Smooth muscle cell (in vitro differentiated cells): ENCODE results near the gene ANAPC16. TPM values are rescaled to one million over a fixed set of nuclear protein-coding genes. Genes with fewer than 3 reads are reported as not detected.
A peak's percentile ranks its signal among the peaks of the same experiment; 100 is the strongest.
"Not testable (repeated sequence)": the region's sequence is repeated elsewhere in the genome, so short reads cannot be mapped to it uniquely, and the experiment has no call there.

Source experiments
- DNase-seq: peaks from one replicate; lab custom pipeline; 2025; ENCODE audit not compliant: unreplicated experiment; lab: John Stamatoyannopoulos, UW
- H2AFZ ChIP-seq: fragments of 200-600 bp; sonication (generic); 2 replicates; pipeline ENCODE4 v1.6.0; 2016; ENCODE audit warnings: antibody characterized with exemption, low read depth, mild to moderate bottlenecking
- H3F3A ChIP-seq: fragments of 200-600 bp; sonication (generic); 2 replicates; pipeline ENCODE4 v1.6.0; 2017; ENCODE audit warnings: antibody characterized with exemption, low read depth
- H3K27ac ChIP-seq: fragments of 200-600 bp; sonication (generic); 2 replicates; pipeline ENCODE4 v1.5.1; 2016; ENCODE audit warnings: low read depth, mild to moderate bottlenecking
- H3K27me3 ChIP-seq: fragments of 200-600 bp; sonication (generic); 2 replicates; pipeline ENCODE4 v1.6.1; 2016; ENCODE audit warnings: low read depth, mild to moderate bottlenecking
- H3K36me3 ChIP-seq: fragments of 200-600 bp; sonication (generic); 2 replicates; pipeline ENCODE4 v1.5.1; 2016; ENCODE audit warnings: low read depth
- H3K4me1 ChIP-seq: fragments of 200-600 bp; sonication (generic); 2 replicates; pipeline ENCODE4 v1.5.1; 2016; ENCODE audit warnings: low read depth
- H3K4me2 ChIP-seq: fragments of 200-600 bp; sonication (generic); 2 replicates; pipeline ENCODE4 v1.6.0; 2016; ENCODE audit warnings: mild to moderate bottlenecking
- H3K4me3 ChIP-seq: fragments of 200-600 bp; sonication (generic); 2 replicates; pipeline ENCODE4 v1.5.1; 2016; ENCODE audit warnings: mild to moderate bottlenecking
- H3K79me2 ChIP-seq: fragments of 200-600 bp; sonication (generic); 2 replicates; pipeline ENCODE4 v1.6.0; 2016; ENCODE audit warnings: low read depth, mild to moderate bottlenecking
- H3K9ac ChIP-seq: fragments of 200-600 bp; sonication (generic); 2 replicates; pipeline ENCODE4 v1.6.0; 2016; ENCODE audit warnings: low read depth
- H3K9me3 ChIP-seq: fragments of 200-600 bp; sonication (generic); replicated peaks from 2 replicates; pipeline ENCODE4 v1.5.1; 2016; ENCODE audit warnings: low read depth
- H4K20me1 ChIP-seq: fragments of 200-600 bp; sonication (generic); 2 replicates; pipeline ENCODE4 v1.6.0; 2016; ENCODE audit warnings: low read depth
- WGBS: methylation state at CpG from one replicate; pipeline ENCODE4 v1.1.7; 2016; ENCODE audit warnings: low lambda C conversion rate; 5-methylcytosine and 5-hydroxymethylcytosine counted together
- polyA plus RNA-seq: library from polyadenylated mRNA; unstranded; fragments of >200 nt; fragmentation: Nextera tagmentation; extraction: Ambion mirVana; gene quantifications from 2 replicates; pipeline ENCODE4 v1.2.1, GENCODE V29; 2016
- small RNA-seq: library from RNA; depleted of rRNA; stranded (forward); fragments of <200 nt; gene quantifications from one replicate; pipeline ENCODE3, GENCODE V24; 2014
- total RNA-seq: library from RNA; depleted of rRNA; stranded (reverse); fragments of >200 nt; gene quantifications from 2 replicates; pipeline ENCODE4 v1.2.3, GENCODE V29; 2014
- TF ChIP-seq, protein P1 (sequence below): fragments of 200-600 bp; sonication (generic); IDR thresholded peaks from 2 replicates; pipeline ENCODE4 v1.5.1; 2017; ENCODE audit warnings: borderline replicate concordance, mild to moderate bottlenecking, antibody characterized with exemption; ENCODE audit not compliant: insufficient read depth, poor library complexity, severe bottlenecking

The ANAPC16 gene
- total and polyA plus RNA-seq, 2 experiments from 2014 or later, result 76.4 to 81.8 TPM

- WGBS, result 90% methylated on average over 5 of the region's 5 CpGs
- Histone ChIP-seq H3K4me1 (peaks cover 10% of the 10 kb centered on the region), H3K4me2 (no peak overlapping the region), H3K79me2 (peaks cover 28% of the 10 kb centered on the region), H3K27ac (peak overlapping the region; percentile 82), H2AFZ (no peak overlapping the region), H3K36me3 (no peaks in the 10 kb centered on the region), H3K9ac (no peak overlapping the region), H3K27me3 (no peaks in the 10 kb centered on the region), H3K9me3 (no peaks in the 10 kb centered on the region), H4K20me1 (peaks cover 31% of the 10 kb centered on the region), H3K4me3 (no peak overlapping the region), H3F3A (peaks cover 49% of the 10 kb centered on the region)
- TF ChIP-seq, protein P1, sequence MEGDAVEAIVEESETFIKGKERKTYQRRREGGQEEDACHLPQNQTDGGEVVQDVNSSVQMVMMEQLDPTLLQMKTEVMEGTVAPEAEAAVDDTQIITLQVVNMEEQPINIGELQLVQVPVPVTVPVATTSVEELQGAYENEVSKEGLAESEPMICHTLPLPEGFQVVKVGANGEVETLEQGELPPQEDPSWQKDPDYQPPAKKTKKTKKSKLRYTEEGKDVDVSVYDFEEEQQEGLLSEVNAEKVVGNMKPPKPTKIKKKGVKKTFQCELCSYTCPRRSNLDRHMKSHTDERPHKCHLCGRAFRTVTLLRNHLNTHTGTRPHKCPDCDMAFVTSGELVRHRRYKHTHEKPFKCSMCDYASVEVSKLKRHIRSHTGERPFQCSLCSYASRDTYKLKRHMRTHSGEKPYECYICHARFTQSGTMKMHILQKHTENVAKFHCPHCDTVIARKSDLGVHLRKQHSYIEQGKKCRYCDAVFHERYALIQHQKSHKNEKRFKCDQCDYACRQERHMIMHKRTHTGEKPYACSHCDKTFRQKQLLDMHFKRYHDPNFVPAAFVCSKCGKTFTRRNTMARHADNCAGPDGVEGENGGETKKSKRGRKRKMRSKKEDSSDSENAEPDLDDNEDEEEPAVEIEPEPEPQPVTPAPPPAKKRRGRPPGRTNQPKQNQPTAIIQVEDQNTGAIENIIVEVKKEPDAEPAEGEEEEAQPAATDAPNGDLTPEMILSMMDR, result no peak
- no peak for DNase-seq
Measured at GRCh38 chr10:72278668-72279393, 63.0 kb downstream of the ANAPC16 start.

DNA sequence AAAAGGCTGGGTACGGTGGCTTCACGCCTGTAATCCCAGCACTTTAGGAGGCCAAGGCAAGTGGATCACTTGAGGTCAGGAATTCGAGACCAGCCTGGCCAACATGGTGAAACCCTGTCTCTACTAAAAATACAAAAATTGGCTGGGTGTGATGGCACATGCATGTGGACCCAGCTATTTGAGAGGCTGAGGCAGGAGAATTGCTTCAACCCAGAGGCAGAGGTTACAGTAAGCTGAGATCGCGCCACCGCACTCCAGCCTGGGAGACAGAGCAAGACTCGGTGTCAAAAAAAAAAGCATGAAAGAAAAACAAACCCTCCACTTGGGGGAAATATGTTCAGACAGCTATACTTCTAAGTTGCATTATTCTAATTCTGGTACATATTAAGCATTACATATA lies 63.8 kb downstream of the ANAPC16 start:
- Histone ChIP-seq H3F3A (peaks cover 41% of the 10 kb centered on the region), H3K79me2 (peaks cover 20% of the 10 kb centered on the region), H4K20me1 (peaks cover 24% of the 10 kb centered on the region)
- 95% methylated on average over 7 of the region's 7 CpGs for WGBS
- not testable (repeated sequence) for H3K36me3 ChIP-seq, DNase-seq, H3K9me3 ChIP-seq, H3K4me3 ChIP-seq, H3K4me1 ChIP-seq, H3K27me3 ChIP-seq, H2AFZ ChIP-seq, H3K27ac ChIP-seq, H3K4me2 ChIP-seq, H3K9ac ChIP-seq

- Histone ChIP-seq H3K4me2 (no peak overlapping the region), H4K20me1 (no peaks in the 10 kb centered on the region), H3K27ac (no peak overlapping the region), H3K9me3 (no peaks in the 10 kb centered on the region), H3K9ac (no peak overlapping the region), H3K4me3 (no peak overlapping the region), H3K27me3 (no peaks in the 10 kb centered on the region), H3K4me1 (no peaks in the 10 kb centered on the region), H3K36me3 (no peaks in the 10 kb centered on the region), H3F3A (peaks cover 8% of the 10 kb centered on the region), H2AFZ (no peak overlapping the region), H3K79me2 (no peaks in the 10 kb centered on the region)
- 61% methylated on average over 3 of the region's 3 CpGs for WGBS
- TF ChIP-seq, protein P1, result no peak
- DNase-seq, result no peak
Measured at GRCh38 chr10:72283131-72283530, 67.3 kb downstream of the ANAPC16 start.

Small RNAs within 50 kb of the gene (small RNA-seq; reads per million reads assigned to genes)
- not detected for gene RF00019
- not detected for gene RF00340

Other genes with a start within 250 kb of the ANAPC16 start
- 0.09 and 1.1 TPM in 2 replicates for gene SPOCK2, start 127.5 kb upstream of the ANAPC16 start, total RNA-seq
- gene SPOCK2, start 127.5 kb upstream of the ANAPC16 start, polyA plus RNA-seq, result 0.47 TPM in 1 of 2 replicates, not detected in the other
- 28.1 and 37.0 TPM in 2 replicates for gene ASCC1, start 264 bp downstream of the ANAPC16 start, total RNA-seq
- 24.0 and 24.7 TPM in 2 replicates for gene ASCC1, start 264 bp downstream of the ANAPC16 start, polyA plus RNA-seq
- gene DDIT4, start 57.9 kb downstream of the ANAPC16 start, total RNA-seq, result 161 and 198 TPM in 2 replicates
- gene DDIT4, start 57.9 kb downstream of the ANAPC16 start, polyA plus RNA-seq, result 248 and 299 TPM in 2 replicates
- 12.5 and 14.3 TPM in 2 replicates for gene DNAJB12, start 138.9 kb downstream of the ANAPC16 start, total RNA-seq
- 24.5 and 26.7 TPM in 2 replicates for gene DNAJB12, start 138.9 kb downstream of the ANAPC16 start, polyA plus RNA-seq